Measurements from ENCODE around the gene ARHGEF17.
A peak's percentile ranks its signal among the peaks of the same experiment; 100 is the strongest.
"Not testable (repeated sequence)": the region's sequence is repeated elsewhere in the genome, so short reads cannot be mapped to it uniquely, and the experiment has no call there.

The ARHGEF17 gene

GRCh38 chr11:73308003-73308960 lies at the start of gene ARHGEF17:
TSS of gene ARHGEF17 (plus strand) at chr11:73308276. CDS start at chr11:73308639, 363 bp downstream.
- DNase-seq, result peak; percentile 29

- no peak for DNase-seq
Measured at GRCh38 chr11:73259406-73260126, 48.5 kb upstream of the ARHGEF17 start.

GRCh38 chr11:73260127-73260457 lies 48.0 kb upstream of the ARHGEF17 start:
- no peak for DNase-seq

- no peak for DNase-seq
Measured at GRCh38 chr11:73262851-73263495, 45.1 kb upstream of the ARHGEF17 start.

GRCh38 chr11:73263640-73264039 lies 44.4 kb upstream of the ARHGEF17 start:
- DNase-seq, result no peak

GRCh38 chr11:73265278-73265810 lies 42.7 kb upstream of the ARHGEF17 start:
- DNase-seq, result no peak

- no peak for DNase-seq
Measured at GRCh38 chr11:73265853-73266645, 42.0 kb upstream of the ARHGEF17 start.

GRCh38 chr11:73266646-73267020 lies 41.4 kb upstream of the ARHGEF17 start:
- no peak for DNase-seq

- no peak for DNase-seq
Measured at GRCh38 chr11:73267122-73267846, 40.8 kb upstream of the ARHGEF17 start.

GRCh38 chr11:73267906-73268540 lies 40.1 kb upstream of the ARHGEF17 start:
- DNase-seq, result no peak

GRCh38 chr11:73268671-73269271 lies 39.3 kb upstream of the ARHGEF17 start:
- no peak for DNase-seq

GRCh38 chr11:73269459-73270015 lies 38.5 kb upstream of the ARHGEF17 start:
- no peak for DNase-seq

GRCh38 chr11:73270016-73270854 lies 37.8 kb upstream of the ARHGEF17 start:
- DNase-seq, result no peak

GRCh38 chr11:73270855-73271477 lies 37.1 kb upstream of the ARHGEF17 start:
- no peak for DNase-seq

- DNase-seq, result not testable (repeated sequence)
Measured at GRCh38 chr11:73271478-73271865, 36.6 kb upstream of the ARHGEF17 start.

- no peak for DNase-seq
Measured at GRCh38 chr11:73271936-73272679, 36.0 kb upstream of the ARHGEF17 start, which contains the start of gene P2RY6. TSS of gene P2RY6 (plus strand) at chr11:73272338. CDS start at chr11:73296519, 24,181 bp downstream.

- no peak for DNase-seq
Measured at GRCh38 chr11:73272680-73273038, 35.4 kb upstream of the ARHGEF17 start.

- DNase-seq, result no peak
Measured at GRCh38 chr11:73273222-73273895, 34.7 kb upstream of the ARHGEF17 start.

Measured in activated gamma-delta T cell treated with Interleukin-2 at 50 U/mL for 16 hours (primary cell).